Activated CD8-positive, alpha-beta memory T cell treated with anti-CD3 and anti-CD28 coated beads for 1 hour (primary cell): ENCODE results near the gene FOXO3.

ENCODE experiments used
- DNase-seq, 2 donors: peaks; one replicate each; pipeline ENCODE4 v3.0.0-alpha.2; 2020; ENCODE audit warnings: low read depth in 1 of 2; ENCODE audit errors: extremely low read depth in 1 of 2

Gene FOXO3

DNA sequence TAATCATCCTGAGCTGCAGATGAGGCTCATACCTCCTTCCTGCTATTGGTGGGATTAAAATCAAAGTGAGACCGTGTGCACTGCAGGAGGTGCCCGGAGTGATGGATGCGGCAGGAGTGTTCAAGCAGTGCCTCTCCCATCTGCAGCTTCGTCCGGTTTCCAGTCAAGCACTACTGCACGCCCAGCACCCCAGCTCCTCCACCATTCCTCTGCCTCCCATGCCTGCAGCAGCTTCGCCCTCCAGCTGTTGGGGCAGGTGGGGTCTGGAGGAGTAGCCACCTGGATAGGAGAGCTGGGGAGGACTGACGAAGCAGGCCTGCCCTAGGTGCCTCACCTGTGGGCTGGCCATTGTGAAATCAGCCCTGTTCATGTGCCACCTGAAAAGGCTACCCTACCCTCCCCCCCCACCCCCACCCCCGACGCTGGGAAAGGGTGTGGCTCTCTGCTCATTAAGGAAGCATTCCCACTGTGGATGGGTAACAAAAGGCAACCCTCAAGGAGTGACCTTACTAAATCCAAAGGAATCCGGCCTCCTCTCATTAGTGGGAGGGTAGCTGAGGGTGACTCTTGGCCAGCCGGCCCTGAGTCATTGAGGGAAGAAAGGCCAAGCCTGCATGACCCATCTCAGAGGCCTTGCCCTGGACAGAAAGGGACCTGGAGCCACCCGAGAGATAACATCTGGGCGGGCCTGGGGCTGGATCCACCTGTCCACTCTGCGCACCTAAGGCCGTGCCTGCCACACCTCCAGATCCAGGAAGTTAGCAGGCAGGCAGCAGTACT is 171.6 kb downstream of the FOXO3 start:
- DNase-seq = no peak

DNA sequence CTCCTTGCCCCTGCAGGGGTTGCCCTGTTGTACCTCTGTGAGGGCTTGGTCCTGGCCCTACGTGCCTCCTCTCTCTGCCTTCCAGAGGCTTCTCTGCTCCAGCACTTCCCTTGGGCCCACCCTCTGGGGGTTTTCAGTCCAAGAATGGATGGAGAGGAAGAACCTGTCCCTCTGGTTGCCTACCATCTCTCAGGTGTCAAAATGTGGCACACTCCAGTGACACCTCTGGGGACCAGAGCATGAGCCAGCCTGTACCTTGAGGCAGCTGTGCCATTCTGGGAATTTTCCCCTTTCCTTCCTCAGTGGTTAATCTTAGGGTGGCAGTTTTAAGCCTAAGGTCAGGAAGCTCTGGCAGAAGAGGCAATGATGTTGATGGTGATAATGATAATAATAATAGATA is 172.3 kb downstream of the FOXO3 start:
- DNase-seq = no peak

DNA sequence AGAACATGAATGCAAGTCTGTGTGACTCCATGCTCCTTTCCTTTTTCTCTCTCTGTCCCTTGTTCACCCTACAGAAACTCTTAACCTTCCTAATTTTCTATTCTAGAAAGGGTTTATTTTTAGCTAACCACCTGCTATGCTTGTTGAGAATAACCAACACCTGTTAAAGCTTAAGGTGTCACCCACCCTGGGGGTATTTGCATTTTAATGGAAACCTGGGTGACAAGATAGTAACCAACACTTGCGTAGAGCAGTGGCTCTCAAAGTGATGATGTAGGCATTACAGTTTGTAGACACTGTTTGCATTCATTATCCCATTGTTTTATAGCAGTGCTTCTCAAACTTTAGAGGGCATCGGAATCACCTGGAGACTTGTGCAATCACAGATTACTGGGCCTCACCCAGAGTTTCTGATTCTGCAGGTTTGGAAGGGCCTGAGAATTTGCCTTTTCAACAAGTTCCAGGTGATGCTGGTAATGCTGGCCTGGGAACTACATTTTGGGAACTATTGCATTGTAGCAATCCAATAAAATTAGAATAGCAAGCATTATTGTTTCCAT is 173.1 kb downstream of the FOXO3 start:
- DNase-seq = no peak
